NCI-H187 (cell line): Measurements from ENCODE around the gene FGFR4.

Source experiments
- DNase-seq, 2 experiments: peaks; one replicate each; lab custom pipeline; 2025; lab: John Stamatoyannopoulos, UW

Gene FGFR4

DNA sequence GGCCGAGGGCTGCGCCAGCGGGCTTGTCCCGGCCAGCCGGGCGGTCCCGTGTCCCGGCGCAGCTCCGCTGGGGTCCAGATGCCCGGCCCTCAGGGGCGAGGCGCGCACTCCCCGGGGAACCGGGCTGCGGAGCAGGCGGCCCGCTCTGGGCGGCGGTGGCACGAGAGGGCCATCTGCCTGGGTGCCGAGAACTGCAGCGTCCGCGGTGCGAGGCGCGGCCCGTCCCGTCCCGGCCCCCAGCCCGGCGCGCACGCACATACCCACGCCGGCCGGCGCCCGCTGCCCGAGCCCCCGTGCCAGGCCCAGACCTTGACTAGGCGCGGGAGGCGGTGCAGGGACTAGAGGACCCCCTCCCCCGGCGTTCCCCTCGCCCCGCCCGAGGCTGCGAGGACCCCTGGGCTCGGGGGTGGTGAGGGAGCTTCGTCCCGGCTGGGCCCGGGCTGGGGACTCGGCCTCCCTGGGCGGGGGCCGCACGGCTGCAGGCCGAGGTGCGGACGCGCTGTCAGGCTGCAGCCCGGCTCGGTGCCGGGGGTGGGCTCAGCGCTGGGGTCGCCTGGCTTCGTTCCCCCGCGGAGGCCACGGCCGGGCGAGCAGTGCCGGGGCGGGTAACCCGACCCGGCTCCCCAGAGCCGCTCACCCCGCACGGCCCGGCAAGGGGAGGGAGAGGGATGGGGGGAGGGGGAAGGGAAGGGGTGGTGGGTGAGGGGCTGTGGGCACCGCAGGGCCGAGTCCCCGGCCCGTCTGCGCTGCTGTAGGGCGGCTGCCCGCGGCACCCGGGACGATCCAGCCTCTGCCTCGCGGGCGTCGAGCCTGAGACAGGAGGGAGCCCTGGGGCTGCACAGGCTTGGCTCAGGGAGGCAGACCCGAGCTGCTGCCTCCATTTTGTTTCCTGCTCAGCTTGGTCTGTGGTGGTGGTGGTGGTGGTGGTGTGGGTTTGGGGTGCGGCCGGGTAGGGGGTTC, 45.7 kb downstream of the FGFR4 start:
- no peak for DNase-seq

DNA sequence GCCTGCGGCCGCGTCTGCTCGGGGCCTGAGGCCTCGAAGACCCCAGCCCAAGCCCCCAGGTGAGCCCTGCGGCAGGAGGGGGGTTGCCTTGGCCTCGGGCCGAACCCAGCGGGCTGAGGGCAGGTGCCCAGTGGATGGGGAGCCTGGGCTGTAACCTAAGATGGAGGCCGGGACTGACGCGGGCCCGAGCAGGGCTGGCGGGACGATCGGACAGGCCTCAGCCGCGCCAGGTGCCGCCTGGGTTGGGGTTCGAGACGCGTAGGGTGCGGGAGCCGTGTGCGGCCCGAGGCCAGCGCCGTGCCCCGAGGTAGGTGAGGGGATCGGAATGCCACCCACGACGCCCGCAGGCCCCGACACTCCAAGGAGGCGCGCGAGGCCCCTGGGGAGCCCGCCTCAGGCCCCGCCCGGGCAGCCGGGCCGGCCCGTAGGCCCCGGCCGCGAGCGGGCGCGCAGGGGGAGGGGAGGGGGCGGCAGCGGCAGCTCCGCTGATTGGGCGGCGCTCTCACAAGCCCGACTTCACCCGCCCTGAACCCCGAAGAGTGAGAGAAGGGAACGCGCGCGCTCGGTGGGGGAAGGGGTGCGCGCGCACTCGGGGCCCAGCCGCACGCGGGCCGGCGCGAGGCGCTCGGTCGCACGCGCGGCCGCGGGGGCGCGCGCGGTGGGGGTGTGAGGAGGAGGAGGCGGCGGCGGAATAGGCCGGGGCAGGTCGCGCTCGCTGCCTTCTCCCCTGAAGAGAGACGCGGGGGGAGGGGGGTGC, 46.6 kb downstream of the FGFR4 start, which contains the start of gene NSD1:
Gene NSD1, plus strand, starts transcription at position 678 of the 757 bp plus-strand sequence. CDS start 1,331 bp downstream, outside the sequence.
- peak in 1 of 2 experiments; percentile 51 for DNase-seq

DNA sequence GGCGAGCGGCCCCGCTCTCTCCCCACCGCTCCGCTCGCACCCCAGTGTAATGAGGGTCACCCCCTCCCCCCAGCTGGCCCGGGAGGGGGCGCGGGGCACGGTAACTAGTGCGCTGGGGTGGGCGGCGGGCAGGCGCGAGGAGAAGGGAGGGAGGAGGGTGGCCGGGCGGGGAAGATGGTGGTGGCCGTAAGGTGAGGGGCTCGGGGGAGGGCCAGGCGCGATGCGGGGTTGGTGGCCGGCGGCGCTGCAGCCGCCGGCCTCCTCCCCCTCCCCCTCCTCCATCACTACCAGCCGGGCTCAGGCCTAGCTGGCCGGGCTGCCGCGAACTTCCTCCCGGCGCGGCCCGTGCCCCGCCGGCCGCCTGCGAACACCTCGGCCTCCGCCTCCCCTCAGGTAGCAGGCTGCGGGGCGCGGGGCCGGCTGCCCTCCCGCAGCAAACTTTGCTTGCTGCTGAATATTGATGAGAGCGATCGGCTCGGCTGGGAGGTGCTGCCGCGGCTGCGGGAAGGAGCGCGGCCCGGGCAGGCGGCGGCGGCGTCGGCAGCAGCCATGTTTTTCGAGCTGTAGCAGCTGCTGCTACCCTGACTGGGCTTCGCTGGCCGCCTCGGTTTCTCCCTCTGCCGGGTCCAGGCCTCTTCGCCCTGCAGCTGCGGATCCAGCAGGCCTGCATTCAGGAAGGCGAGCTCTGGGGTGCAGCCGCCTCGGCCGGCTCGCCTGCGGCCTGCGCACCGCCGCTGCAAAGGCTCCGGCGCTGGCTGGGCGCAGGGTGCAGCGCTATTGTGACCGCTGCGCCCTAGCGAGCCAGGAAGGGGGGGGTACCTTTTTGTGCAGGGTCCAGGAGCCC, 47.4 kb downstream of the FGFR4 start:
- peak in 1 of 2 experiments; percentile 36 for DNase-seq

DNA sequence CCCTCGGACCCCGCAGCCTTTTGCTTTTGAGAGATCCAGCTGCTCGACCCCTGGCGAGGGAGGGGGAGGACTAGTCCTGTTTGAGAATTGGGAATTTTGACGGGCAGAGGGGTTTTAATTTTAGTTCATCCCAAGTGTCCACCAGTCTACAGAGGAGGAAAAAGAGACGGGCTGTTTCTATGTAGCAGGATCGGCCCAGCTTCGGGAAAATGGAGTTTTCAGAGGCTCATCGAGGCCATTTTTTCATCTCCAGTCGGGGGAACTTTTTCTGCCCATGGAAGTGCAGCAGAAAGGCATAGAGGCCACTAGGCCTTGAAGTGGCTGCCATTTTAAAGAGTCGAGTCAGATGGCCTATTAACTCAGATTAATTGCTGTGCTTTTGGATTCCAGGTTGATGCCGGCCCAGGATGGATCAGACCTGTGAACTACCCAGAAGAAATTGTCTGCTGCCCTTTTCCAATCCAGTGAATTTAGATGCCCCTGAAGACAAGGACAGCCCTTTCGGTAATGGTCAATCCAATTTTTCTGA, 48.0 kb downstream of the FGFR4 start:
- DNase-seq, result peak in 1 of 2 experiments; percentile 36

DNA sequence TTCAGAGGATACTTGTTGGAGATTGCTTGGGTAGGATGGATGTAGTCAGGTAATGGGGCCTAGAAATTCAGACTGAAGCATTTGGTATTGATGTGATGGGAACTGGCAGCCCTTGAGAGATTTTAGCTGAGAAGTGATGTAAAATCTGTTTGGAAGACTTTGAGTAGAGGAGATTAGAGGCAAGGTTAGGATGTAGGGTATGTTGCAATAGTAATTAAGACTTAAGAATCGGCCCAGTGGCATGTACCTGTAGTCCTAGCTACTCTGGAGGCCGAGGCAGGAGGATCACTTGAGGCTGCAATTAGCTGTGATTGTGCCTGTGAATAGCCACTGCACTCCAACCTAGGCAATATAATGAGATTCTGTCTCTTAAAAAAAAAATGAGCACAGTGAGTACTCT, 53.6 kb downstream of the FGFR4 start:
- no peak for DNase-seq

DNA sequence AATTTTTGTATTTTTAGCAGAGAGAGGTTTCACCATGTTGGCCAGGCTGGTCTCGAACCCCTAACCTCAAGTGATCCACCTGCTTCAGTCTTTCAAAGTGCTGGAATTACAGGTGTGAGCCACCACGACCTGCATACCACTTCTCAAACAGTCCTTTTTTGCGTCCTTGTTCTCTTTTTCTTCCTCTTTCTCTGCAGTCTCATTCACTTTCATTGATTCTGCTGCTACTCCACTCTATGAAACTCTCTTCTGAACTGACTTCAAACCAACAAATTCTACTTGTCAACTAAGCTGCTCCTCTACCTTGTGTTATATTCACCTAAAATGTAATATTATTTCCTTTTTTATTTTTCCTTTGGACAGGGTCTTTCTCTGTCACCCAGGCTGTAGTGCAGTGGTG, 54.8 kb downstream of the FGFR4 start:
- no peak for DNase-seq

DNA sequence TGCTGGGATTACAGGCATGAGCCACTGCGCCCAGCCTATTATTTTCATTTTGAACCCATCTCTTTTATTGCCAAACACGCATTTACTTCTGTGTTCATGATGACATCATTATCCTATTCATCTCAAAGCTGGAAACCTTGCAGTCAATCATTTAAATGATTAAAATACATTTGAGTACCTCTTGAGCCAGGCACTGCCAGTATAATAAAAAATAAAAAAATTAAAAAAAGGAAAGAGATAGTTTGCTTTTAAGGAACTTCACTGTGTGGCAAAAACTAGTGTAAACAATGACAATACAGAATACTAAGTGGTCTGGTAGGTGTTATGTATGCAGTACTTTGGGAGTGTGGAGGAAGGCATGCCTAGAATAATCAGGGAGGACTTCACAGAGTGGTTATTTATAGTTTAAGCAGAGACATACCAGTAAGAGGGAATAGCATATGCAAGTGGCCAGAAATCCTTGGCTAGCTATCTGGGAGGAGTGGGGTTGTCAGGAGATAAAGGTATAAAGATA, 55.4 kb downstream of the FGFR4 start:
- DNase-seq, result no peak

DNA sequence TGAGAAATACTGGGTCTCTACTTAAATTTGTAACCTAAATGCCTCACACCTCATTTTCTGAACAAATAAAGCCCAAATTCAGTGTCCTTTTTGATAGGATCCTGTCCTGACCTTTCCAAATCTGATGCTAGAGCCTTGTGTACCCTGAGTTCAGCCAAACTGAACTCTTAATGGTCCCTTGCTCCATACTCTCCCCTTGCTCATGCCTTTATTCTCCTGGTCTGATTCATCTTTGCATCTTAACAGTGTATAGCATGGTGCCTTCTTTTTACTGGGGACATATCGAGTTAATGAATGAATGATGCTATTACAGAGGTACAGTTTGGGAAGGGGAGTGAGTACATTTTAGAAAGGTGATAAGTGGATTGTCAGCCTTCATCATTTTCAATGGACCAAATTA, 56.1 kb downstream of the FGFR4 start:
- DNase-seq, result no peak

DNA sequence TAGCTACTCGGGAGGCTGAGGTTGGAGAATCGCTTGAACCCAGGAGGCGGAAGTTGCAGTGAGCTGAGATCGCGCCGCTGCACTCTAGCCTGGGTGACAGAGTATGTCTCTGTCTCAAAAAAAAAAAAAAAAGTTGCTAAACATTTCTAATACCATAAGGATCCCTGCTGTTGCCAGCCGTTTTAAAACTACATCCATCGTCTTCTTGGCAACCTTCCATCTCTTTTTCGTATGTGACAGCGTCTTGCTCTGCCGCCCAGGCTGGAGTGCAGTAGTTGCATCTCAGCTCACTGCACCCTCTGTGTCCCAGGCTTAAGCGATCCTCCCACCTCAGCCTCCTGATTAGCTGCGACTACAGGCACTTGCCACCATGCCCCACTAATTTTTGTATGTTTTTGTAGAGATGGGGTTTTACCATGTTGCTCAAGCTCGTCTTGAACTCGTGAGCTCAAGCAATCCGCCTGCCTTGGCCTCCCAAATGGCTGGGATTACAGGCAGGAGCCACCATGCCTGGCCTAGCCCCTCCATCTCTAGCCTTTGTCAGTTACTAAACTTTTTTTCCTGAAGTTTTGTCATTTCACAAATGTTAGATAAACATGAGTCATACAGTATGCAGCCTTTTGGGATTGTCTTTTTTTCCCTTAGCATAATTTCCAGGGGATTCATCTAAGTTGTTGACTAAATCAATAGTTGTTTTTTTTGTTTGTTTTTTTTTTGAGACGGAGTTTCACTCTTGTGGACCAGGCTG, 60.4 kb downstream of the FGFR4 start:
- no peak for DNase-seq
